ENCODE results near the gene CDC42EP5. TPM values are rescaled to one million over a fixed set of nuclear protein-coding genes. Genes with fewer than 3 reads are reported as not detected.

The CDC42EP5 gene
- total and polyA plus RNA-seq, 10 of the 15 experiments (the other 5 are each of a cell fraction or from before 2014, with no cell fraction given) = 0.42 to 1.8 (median 1.4) TPM; not detected in 6

DNA sequence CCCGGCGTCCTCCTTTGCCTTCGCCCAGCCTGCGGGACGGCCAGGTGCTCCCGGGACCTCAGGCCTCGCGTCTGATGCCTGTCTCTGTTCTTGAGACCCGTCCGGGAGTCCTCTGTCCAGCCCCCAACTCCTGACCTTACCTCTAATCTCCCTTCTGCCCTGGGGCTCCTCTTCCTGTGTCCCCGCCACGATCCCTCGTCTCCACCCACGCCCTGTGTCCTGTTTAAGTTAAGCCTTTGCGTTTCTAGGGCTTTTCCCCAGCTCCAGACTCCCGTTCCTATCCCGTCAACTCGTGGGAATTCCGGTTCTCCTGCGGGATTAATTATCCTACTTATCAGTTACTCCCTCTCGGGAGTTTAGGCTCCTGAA is 23.4 kb downstream of the CDC42EP5 start:
- intact Hi-C loops (cut with micrococcal nuclease; ENCODE audit: unreplicated experiment) (loop anchor here (1.0 kb wide), 1 partner anchor 14 kb away; the partner anchor contains the start of gene LENG9), in situ Hi-C loops (cut with MboI) (no loop called here)
- Histone ChIP-seq H3K4me1 (ENCODE audit: control insufficient read depth, insufficient read depth, low read length) (no peaks in the 10 kb centered on the region), H3K9me3 (replicated peaks; ENCODE audit: control insufficient read depth, insufficient read depth, low read length) (no peaks in the 10 kb centered on the region), H3K27ac (ENCODE audit: control insufficient read depth, insufficient read depth) (peak overlapping the region; percentile 93), H3K36me3 (ENCODE audit: control insufficient read depth in 2 of 2, insufficient read depth in 2 of 2, low read length in 1 of 2) (peaks cover 13 to 22% of the 10 kb centered on the region in 2 experiments), H3K27me3 (replicated peaks in 1 of 2; ENCODE audit: control insufficient read depth in 2 of 2, insufficient read depth in 2 of 2, low read length in 1 of 2) (no peaks in the 10 kb centered on the region), H3K9ac (ENCODE audit: control insufficient read depth, insufficient read depth, low read length) (peak overlapping the region; percentile 92), H3K4me2 (ENCODE audit: control insufficient read depth, insufficient read depth) (peak overlapping the region; percentile 89), H3K4me3 (peak overlapping the region; percentile 90), H4K20me1 (ENCODE audit: control insufficient read depth, insufficient read depth) (peaks cover 7% of the 10 kb centered on the region), H2AFZ (ENCODE audit: control insufficient read depth, low read depth, low read length) (no peak overlapping the region), H3K79me2 (ENCODE audit: control insufficient read depth, insufficient read depth, low read length) (peaks cover 56% of the 10 kb centered on the region)
- DNase-seq (ENCODE audit: low read depth, low spot score) (no peak), FAIRE-seq (no peak), ATAC-seq (no peak)
- CTCF ChIA-PET = no interaction called here
- 1% methylated on average over 21 of the region's 21 CpGs for WGBS (ENCODE audit: insufficient coverage, insufficient replicate concordance, low lambda C conversion rate, missing lambda C conversion rate)
- POLR2A ChIA-PET = interaction anchor here (1.3 kb wide), 1 partner anchor 167 kb away, joined by 4 read pairs; no protein-coding TSS in a partner anchor
- RAD21 ChIA-PET (ENCODE audit: unreplicated experiment) = interaction anchor here (1.5 kb wide), 1 partner anchor 61 kb away, joined by 3 read pairs; no protein-coding TSS in a partner anchor
- SMC1A ChIA-PET (ENCODE audit: uncharacterized antibody, unreplicated experiment) = no interaction called here
- TF ChIP-seq BMI1 (IDR thresholded peaks at IDR 0.05; ENCODE audit: borderline replicate concordance) (0 out of 2 replicates have a peak, but pooled peaks have one; percentile 5), EGR1 (IDR thresholded peaks at IDR 0.05; ENCODE audit: borderline replicate concordance in 1 of 2, low read depth in 2 of 2, low read length in 2 of 2) (peak in 1 of 2 experiments; percentile 49; a peak in 1 of 3 replicates), ZZZ3 (IDR thresholded peaks at IDR 0.05; ENCODE audit: control insufficient read depth, insufficient read length, low read depth) (no peak), IKZF2 (IDR thresholded peaks at IDR 0.05) (no peak; a peak in 1 of 4 replicates)
- BruUV-seq (replicated peaks) = no TSS peak

Data from GM12878 (cell line).